ENCODE data around the gene SUGP2. TPM values are rescaled to one million over a fixed set of nuclear protein-coding genes. Genes with fewer than 3 reads are reported as not detected.

SUGP2 gene
- total RNA-seq, 6 experiments from 2014 or later = 17.4 to 36.4 (median 30.0) TPM

DNA sequence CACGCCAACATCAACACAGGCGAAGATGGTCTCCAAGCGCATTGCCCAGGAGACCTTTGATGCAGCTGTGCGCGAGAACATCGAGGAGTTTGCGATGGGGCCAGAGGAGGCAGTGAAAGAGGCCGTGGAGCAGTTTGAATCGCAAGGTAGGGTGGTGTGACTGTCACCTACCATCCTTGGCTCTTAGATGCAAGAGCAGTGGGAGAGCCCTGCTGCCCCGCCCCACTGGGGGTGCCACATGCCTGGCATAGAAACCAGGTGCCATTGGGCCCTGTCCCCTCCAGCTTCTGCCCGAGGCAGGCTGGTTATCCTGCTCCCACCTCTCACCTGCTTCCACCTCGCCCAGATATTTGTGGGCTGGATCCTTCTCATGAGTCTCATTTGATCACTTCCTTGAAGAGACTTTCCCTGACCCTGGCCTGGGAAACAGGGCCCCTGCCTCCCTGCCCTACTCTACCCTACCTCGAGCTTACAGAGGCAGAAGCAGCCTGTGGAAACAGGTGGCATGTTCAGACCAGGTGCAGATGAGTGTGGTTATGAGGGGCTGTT, 9.5 kb upstream of the SUGP2 start:
- Histone ChIP-seq H3K36me3 (peaks cover 0 to 9% (median 4%) of the 10 kb centered on the region in 4 donors), H3K27me3 (no peaks in the 10 kb centered on the region), H3K9me3 (no peaks in the 10 kb centered on the region), H3K4me1 (peaks cover 0 to 16% (median 4%) of the 10 kb centered on the region in 4 donors), H3K27ac (no peak overlapping the region), H3K4me3 (no peak overlapping the region)
- no peak for DNase-seq
- no peak for TF ChIP-seq POLR2A (IDR thresholded peaks at IDR 0.05)
- TF ChIP-seq, protein P1, sequence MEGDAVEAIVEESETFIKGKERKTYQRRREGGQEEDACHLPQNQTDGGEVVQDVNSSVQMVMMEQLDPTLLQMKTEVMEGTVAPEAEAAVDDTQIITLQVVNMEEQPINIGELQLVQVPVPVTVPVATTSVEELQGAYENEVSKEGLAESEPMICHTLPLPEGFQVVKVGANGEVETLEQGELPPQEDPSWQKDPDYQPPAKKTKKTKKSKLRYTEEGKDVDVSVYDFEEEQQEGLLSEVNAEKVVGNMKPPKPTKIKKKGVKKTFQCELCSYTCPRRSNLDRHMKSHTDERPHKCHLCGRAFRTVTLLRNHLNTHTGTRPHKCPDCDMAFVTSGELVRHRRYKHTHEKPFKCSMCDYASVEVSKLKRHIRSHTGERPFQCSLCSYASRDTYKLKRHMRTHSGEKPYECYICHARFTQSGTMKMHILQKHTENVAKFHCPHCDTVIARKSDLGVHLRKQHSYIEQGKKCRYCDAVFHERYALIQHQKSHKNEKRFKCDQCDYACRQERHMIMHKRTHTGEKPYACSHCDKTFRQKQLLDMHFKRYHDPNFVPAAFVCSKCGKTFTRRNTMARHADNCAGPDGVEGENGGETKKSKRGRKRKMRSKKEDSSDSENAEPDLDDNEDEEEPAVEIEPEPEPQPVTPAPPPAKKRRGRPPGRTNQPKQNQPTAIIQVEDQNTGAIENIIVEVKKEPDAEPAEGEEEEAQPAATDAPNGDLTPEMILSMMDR (IDR thresholded peaks at IDR 0.05) = no peak
- WGBS (ENCODE audit: insufficient coverage, low coverage, low lambda C conversion rate, missing lambda C conversion rate) = 93% methylated on average over 8 of the region's 13 CpGs
- no peak for ATAC-seq
- intact Hi-C loops (cut with DNase I) = no loop called here

DNA sequence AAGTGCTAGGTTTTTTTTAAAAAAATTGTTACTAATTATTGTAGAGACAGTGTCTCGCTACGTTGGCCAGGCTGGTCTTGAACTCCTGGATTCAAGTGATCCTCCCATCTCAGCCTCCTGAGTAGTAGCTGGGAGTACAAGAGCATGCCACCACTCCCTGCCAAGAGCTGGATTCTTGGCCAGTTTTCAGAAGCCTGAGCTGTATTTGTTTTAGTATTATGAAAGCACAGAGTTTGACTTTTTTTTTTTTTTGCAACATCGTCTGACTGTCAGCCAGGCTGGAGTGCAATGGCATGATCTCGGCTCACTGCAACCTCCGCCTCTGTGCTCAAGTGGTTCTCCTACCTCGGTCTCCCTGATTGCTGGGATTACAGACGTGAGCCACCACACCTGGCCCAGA, 7.1 kb upstream of the SUGP2 start:
- Histone ChIP-seq H3K9me3 (no peaks in the 10 kb centered on the region), H3K27ac (peak overlapping the region in 2 of 3 donors; percentile 54 to 71), H3K36me3 (peaks cover 0 to 9% (median 4%) of the 10 kb centered on the region in 4 donors), H3K4me1 (peaks cover 0 to 16% (median 4%) of the 10 kb centered on the region in 4 donors), H3K4me3 (no peak overlapping the region), H3K27me3 (no peaks in the 10 kb centered on the region)
- DNase-seq = peak; percentile 50 to 87 (median 67)
- TF ChIP-seq, protein P1 (IDR thresholded peaks at IDR 0.05) = no peak
- TF ChIP-seq POLR2A (IDR thresholded peaks at IDR 0.05) = no peak
- peak; percentile 74 to 87 (median 82) for ATAC-seq
- WGBS (ENCODE audit: insufficient coverage, low coverage, low lambda C conversion rate, missing lambda C conversion rate) = 31% methylated on average over 7 of the region's 7 CpGs
- intact Hi-C loops (cut with DNase I) = no loop called here

DNA sequence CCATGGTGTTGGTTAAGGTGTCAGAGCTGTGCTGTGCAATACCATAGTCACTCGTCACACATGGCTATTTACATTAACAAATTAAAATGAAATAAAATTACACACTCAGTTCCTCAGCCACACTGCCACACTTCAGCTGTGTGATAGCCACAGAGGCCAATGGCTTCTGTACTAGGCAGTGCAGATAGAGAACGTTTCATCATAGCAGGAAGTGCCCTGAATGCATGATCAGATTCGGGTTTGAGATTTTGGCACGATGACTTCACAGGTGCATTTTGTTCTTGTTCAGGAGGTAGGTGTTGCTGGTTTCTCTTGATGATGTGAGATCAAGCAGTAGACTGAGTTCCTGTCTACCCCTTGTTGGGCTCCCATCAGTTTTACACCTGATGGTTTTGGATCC, 6.6 kb upstream of the SUGP2 start:
- DNase-seq (peak in 1 of 3 donors; percentile 16), ATAC-seq (peak; percentile 7 to 43 (median 23))
- TF ChIP-seq, protein P1 (IDR thresholded peaks at IDR 0.05) = no peak
- TF ChIP-seq POLR2A (IDR thresholded peaks at IDR 0.05) = no peak
- Histone ChIP-seq H3K36me3 (peaks cover 0 to 9% (median 4%) of the 10 kb centered on the region in 4 donors), H3K9me3 (no peaks in the 10 kb centered on the region), H3K4me1 (peaks cover 0 to 16% (median 4%) of the 10 kb centered on the region in 4 donors), H3K27ac (peak overlapping the region in 1 of 3 donors; percentile 26), H3K4me3 (no peak overlapping the region), H3K27me3 (no peaks in the 10 kb centered on the region)
- intact Hi-C loops (cut with DNase I) = no loop called here
- WGBS (ENCODE audit: insufficient coverage, low coverage, low lambda C conversion rate, missing lambda C conversion rate) = 16% methylated on average over 4 of the region's 4 CpGs

DNA sequence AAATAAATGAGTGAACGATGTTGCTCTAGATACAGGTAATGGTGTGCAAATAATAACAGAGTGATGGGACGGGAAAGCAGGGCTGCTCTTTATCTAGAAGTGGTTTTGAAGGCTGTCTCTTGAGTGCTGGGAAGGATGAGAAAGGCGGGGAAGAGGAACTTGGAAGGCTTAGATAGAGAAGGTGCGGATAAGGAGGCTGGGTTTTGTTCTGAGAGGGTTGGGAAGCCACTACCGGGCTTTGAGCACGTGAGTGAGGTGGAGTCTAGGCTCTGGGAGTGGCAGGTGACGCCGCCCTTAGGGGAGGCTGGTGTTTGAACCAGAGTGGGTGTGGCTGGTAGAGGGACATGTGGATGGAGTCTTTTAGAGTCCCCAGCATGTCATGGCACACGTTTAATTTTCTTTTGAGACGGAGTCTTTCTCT, 897 bp upstream of the SUGP2 start:
- H3K36me3 ChIP-seq = peaks cover 0 to 11% (median 5%) of the 10 kb centered on the region in 4 donors
- intact Hi-C loops (cut with DNase I) = no loop called here
- WGBS (ENCODE audit: insufficient coverage, low coverage, low lambda C conversion rate, missing lambda C conversion rate) = 0% methylated on average over 7 of the region's 10 CpGs
- DNase-seq (peak in 2 of 3 donors; percentile 63 to 66), ATAC-seq (peak; percentile 56 to 73 (median 64))
- TF ChIP-seq POLR2A (IDR thresholded peaks at IDR 0.05) = no peak
- TF ChIP-seq, protein P1 (IDR thresholded peaks at IDR 0.05) = no peak
- peak overlapping the region in 2 of 3 donors; percentile 91 to 95 for H3K27ac ChIP-seq
- peak overlapping the region; percentile 74 to 92 (median 78) for H3K4me3 ChIP-seq
- no peaks in the 10 kb centered on the region for H3K27me3 ChIP-seq
- no peaks in the 10 kb centered on the region for H3K9me3 ChIP-seq
- H3K4me1 ChIP-seq = peaks cover 0 to 19% (median 0%) of the 10 kb centered on the region in 4 donors

Data from right lobe of liver (tissue), 6 donors.